ENCODE data around the gene PIEZO2.

DNA sequence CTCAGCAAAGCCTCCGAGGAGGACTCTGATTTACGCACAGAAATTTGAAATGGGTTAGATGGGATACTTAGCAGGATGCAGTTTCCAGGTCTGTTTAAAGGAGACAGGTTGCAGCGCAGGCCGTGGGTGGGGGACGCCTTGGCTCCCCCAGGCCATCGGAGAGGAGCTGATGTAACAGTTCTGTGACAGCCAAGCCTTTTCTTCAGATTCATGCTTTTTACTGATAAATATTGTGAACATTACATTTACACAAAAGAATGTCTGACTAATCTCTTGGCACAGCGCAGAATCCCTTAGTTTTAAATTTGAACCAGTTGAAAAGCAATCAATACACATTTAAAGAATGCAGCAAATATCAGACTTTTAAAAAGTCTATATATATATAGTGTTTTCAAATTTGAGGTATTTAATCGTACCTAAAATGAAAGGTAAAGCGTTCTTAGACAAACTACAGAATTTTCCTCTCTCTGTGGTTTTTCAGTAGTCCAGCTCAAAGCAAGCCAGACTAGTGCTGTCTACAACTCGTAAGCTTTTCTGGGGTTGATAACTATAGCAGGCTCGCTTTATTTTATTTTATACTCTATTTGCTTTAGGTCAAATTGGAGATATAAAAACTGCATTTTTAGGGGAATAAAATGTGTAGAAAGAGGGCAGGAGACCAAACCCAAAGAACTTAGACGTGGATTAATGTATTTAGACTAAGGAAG is 221.9 kb downstream of the PIEZO2 start:
- TF ChIP-seq EZH2phosphoT487 (IDR thresholded peaks at IDR 0.05) = no peak
- no peak for TF ChIP-seq CTCF (IDR thresholded peaks at IDR 0.05)
- TF ChIP-seq EZH2 (IDR thresholded peaks at IDR 0.05) = no peak
